ENCODE results near the gene DTD2. TPM values are rescaled to one million over a fixed set of nuclear protein-coding genes. Genes with fewer than 3 reads are reported as not detected.
"Not testable (repeated sequence)": the region's sequence is repeated elsewhere in the genome, so short reads cannot be mapped to it uniquely, and the experiment has no call there.

Gene DTD2
- total and polyA plus RNA-seq, 2 donors (not counting 1 experiment from before 2014, with no cell fraction given), result 25.4 to 40.8 TPM

DNA sequence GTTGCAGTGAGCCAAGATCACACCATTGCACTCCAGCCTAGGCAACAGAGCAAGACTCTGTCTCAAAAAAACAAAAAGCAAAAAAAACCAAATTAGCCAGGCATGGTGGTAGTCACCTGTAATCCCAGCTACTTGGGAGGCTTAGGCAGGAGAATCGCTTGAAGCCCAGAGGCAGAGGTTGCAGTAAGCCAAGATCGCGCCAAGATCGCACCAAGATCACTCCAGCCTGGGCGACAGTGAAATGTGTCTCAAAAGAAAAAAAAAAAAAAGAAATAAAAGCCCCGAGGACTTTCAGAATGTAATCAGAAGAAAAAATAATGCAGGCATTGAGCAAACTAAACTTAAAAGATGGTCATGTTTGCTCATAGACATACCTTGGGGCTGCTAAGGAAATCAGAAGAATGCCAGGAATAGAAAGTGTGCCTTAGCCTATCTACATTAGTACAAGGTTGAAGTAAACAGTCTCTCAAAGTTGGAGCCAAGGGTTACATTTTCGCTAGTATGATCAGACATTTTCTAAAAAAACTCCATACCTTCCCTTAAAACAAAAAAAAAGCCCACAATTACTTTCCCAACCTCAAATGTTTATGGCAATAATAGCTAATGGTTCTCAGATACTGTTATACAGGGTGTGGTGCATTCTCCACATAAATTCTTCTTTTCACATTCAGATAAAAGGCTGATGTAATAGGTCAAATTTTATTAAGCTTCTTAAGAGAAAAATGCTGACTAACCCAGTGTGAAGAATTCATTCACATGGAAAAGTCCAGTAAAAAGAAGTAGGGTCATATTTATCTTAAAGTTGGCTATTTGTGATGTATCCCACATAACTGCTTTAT is 15.8 kb downstream of the DTD2 start:
- Histone ChIP-seq H4K20me1 (ENCODE audit: control insufficient read depth, extremely low read depth, insufficient read depth, low read length) (no peaks in the 10 kb centered on the region), H3K79me2 (ENCODE audit: control insufficient read depth, insufficient read depth, low read length) (no peaks in the 10 kb centered on the region), H3K9ac (ENCODE audit: insufficient read depth, low read length) (no peak overlapping the region), H3K27ac (ENCODE audit: insufficient read depth, low read length) (peak overlapping the region; percentile 17), H3K9me3 (ENCODE audit: control insufficient read depth, insufficient read depth, low read depth, low read length) (no peaks in the 10 kb centered on the region), H2AFZ (ENCODE audit: low read length) (peak overlapping the region; percentile 34), H3K4me2 (ENCODE audit: extremely low read depth, insufficient read depth, low read length) (no peak overlapping the region), H3K36me3 (ENCODE audit: control insufficient read depth, insufficient read depth, low read length) (no peaks in the 10 kb centered on the region), H3K27me3 (ENCODE audit: control insufficient read depth, insufficient read depth, low read length) (no peaks in the 10 kb centered on the region), H3K4me1 (ENCODE audit: control insufficient read depth, extremely low read depth, insufficient read depth, low read length) (peaks cover 3% of the 10 kb centered on the region), H3K4me3 (replicated peaks in 1 of 4; ENCODE audit: control extremely low read depth in 1 of 4, insufficient read depth in 1 of 4, low read depth in 3 of 4, low read length in 4 of 4) (no peak overlapping the region)
- peak; percentile 67 to 92 for DNase-seq (ENCODE audit: low read depth in 2 of 2)
- TF ChIP-seq EZH2 (IDR thresholded peaks at IDR 0.05; ENCODE audit: low read length, missing control alignments), result no peak
- TF ChIP-seq, protein P1, sequence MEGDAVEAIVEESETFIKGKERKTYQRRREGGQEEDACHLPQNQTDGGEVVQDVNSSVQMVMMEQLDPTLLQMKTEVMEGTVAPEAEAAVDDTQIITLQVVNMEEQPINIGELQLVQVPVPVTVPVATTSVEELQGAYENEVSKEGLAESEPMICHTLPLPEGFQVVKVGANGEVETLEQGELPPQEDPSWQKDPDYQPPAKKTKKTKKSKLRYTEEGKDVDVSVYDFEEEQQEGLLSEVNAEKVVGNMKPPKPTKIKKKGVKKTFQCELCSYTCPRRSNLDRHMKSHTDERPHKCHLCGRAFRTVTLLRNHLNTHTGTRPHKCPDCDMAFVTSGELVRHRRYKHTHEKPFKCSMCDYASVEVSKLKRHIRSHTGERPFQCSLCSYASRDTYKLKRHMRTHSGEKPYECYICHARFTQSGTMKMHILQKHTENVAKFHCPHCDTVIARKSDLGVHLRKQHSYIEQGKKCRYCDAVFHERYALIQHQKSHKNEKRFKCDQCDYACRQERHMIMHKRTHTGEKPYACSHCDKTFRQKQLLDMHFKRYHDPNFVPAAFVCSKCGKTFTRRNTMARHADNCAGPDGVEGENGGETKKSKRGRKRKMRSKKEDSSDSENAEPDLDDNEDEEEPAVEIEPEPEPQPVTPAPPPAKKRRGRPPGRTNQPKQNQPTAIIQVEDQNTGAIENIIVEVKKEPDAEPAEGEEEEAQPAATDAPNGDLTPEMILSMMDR (conservative IDR thresholded peaks at IDR 0.05 in 1 of 2, IDR thresholded peaks at IDR 0.05 in 1 of 2; ENCODE audit: low read depth in 1 of 2, low read length in 2 of 2), result no peak

DNA sequence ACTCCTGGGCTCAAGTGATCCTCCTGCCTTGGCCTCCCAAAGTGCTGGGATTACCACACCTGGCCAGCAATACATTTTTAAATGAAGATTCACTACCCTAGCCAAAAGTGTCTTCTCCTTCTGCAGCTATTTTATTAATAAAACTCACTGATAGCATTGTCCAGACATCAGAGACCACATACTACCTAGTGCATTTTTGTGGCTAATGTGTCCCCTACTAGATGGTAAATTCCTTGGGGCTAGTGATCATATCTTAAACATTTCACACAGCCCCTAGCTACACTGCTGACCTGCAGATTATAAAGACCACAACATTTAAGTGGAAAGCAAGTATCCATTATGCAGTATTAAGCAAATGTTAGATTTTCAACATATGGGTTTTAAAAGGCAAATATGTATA is 17.0 kb downstream of the DTD2 start:
- TF ChIP-seq, protein P1 (conservative IDR thresholded peaks at IDR 0.05 in 1 of 2, IDR thresholded peaks at IDR 0.05 in 1 of 2; ENCODE audit: low read depth in 1 of 2, low read length in 2 of 2), result no peak
- TF ChIP-seq EZH2 (IDR thresholded peaks at IDR 0.05; ENCODE audit: low read length, missing control alignments), result no peak
- Histone ChIP-seq H3K36me3 (ENCODE audit: control insufficient read depth, insufficient read depth, low read length) (no peaks in the 10 kb centered on the region), H2AFZ (ENCODE audit: low read length) (no peak overlapping the region), H3K4me2 (ENCODE audit: extremely low read depth, insufficient read depth, low read length) (no peak overlapping the region), H3K4me1 (ENCODE audit: control insufficient read depth, extremely low read depth, insufficient read depth, low read length) (peaks cover 3% of the 10 kb centered on the region), H3K79me2 (ENCODE audit: control insufficient read depth, insufficient read depth, low read length) (no peaks in the 10 kb centered on the region), H3K9me3 (ENCODE audit: control insufficient read depth, insufficient read depth, low read depth, low read length) (no peaks in the 10 kb centered on the region), H3K27ac (ENCODE audit: insufficient read depth, low read length) (no peak overlapping the region), H3K4me3 (replicated peaks in 1 of 4; ENCODE audit: control extremely low read depth in 1 of 4, insufficient read depth in 1 of 4, low read depth in 3 of 4, low read length in 4 of 4) (no peak overlapping the region), H3K27me3 (ENCODE audit: control insufficient read depth, insufficient read depth, low read length) (no peaks in the 10 kb centered on the region), H3K9ac (ENCODE audit: insufficient read depth, low read length) (no peak overlapping the region), H4K20me1 (ENCODE audit: control insufficient read depth, extremely low read depth, insufficient read depth, low read length) (no peaks in the 10 kb centered on the region)
- DNase-seq (ENCODE audit: low read depth in 2 of 2), result peak in 1 of 2 donors; percentile 66

DNA sequence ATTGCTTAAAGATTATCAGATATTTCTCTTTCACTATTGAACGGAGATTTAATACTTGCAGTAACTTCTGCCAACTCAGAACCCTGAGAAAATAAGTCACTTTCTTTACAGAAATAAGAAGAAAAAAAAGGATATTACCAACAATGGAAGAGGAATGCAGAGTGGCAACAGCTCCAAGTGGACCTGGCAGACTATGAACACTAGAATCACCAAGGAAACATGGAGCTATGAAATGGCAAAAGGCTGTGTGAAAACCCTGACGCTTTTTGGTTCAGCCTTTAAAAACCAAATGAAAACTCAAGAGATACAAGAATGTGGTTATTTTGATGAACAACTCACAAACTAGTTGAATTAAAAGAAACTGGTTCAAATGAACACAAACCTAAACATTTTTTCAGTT is 17.7 kb downstream of the DTD2 start:
- no peaks in the 10 kb centered on the region for H3K79me2 ChIP-seq (ENCODE audit: control insufficient read depth, insufficient read depth, low read length)
- no peaks in the 10 kb centered on the region for H4K20me1 ChIP-seq (ENCODE audit: control insufficient read depth, extremely low read depth, insufficient read depth, low read length)
- H3K9me3 ChIP-seq (ENCODE audit: control insufficient read depth, insufficient read depth, low read depth, low read length), result no peaks in the 10 kb centered on the region
- H3K27me3 ChIP-seq (ENCODE audit: control insufficient read depth, insufficient read depth, low read length), result no peaks in the 10 kb centered on the region
- TF ChIP-seq, protein P1 (conservative IDR thresholded peaks at IDR 0.05 in 1 of 2, IDR thresholded peaks at IDR 0.05 in 1 of 2; ENCODE audit: low read depth in 1 of 2, low read length in 2 of 2), result no peak
- no peak for TF ChIP-seq EZH2 (IDR thresholded peaks at IDR 0.05; ENCODE audit: low read length, missing control alignments)
- no peaks in the 10 kb centered on the region for H3K36me3 ChIP-seq (ENCODE audit: control insufficient read depth, insufficient read depth, low read length)
- no peak overlapping the region for H3K4me3 ChIP-seq (replicated peaks in 1 of 4; ENCODE audit: control extremely low read depth in 1 of 4, insufficient read depth in 1 of 4, low read depth in 3 of 4, low read length in 4 of 4)
- no peak overlapping the region for H3K4me2 ChIP-seq (ENCODE audit: extremely low read depth, insufficient read depth, low read length)
- H3K27ac ChIP-seq (ENCODE audit: insufficient read depth, low read length), result no peak overlapping the region
- no peak overlapping the region for H3K9ac ChIP-seq (ENCODE audit: insufficient read depth, low read length)
- H2AFZ ChIP-seq (ENCODE audit: low read length), result no peak overlapping the region
- DNase-seq (ENCODE audit: low read depth in 2 of 2), result peak in 1 of 2 donors; percentile 55
- H3K4me1 ChIP-seq (ENCODE audit: control insufficient read depth, extremely low read depth, insufficient read depth, low read length), result peaks cover 3% of the 10 kb centered on the region

DNA sequence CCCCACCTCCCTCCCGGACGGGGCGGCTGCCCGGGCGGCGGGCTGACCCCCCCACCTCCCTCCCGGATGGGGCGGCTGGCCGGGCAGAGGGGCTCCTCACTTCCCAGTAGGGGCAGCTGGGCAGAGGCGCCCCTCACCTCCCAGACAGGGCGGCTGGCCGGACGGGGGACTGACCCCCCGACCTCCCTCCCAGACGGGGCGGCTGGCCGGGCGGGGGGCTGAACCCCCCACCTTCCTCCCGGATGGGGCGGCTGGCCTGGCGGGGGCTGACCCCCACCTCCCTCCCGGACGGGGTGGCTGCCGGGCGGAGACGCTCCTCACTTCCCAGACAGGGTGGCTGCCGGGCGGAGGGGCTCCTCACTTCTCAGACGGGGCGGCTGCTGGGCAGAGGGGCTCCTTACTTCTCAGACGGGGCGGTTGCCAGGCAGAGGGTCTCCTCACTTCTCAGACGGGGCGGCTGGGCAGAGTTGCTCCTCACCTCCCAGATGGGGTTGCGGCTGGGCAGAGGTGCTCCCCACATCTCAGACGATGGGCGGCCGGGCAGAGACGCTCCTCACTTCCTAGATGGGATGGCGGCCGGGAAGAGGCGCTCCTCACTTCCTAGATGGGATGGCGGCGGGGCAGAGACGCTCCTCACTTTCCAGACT is 20.1 kb downstream of the DTD2 start:
- not testable (repeated sequence) for H3K9ac ChIP-seq (ENCODE audit: insufficient read depth, low read length); DNase-seq (ENCODE audit: low read depth in 2 of 2); H3K9me3 ChIP-seq (ENCODE audit: control insufficient read depth, insufficient read depth, low read depth, low read length); H3K4me3 ChIP-seq (replicated peaks in 1 of 4; ENCODE audit: control extremely low read depth in 1 of 4, insufficient read depth in 1 of 4, low read depth in 3 of 4, low read length in 4 of 4); H3K4me2 ChIP-seq (ENCODE audit: extremely low read depth, insufficient read depth, low read length); H3K27ac ChIP-seq (ENCODE audit: insufficient read depth, low read length); H3K79me2 ChIP-seq (ENCODE audit: control insufficient read depth, insufficient read depth, low read length); H3K36me3 ChIP-seq (ENCODE audit: control insufficient read depth, insufficient read depth, low read length); H3K27me3 ChIP-seq (ENCODE audit: control insufficient read depth, insufficient read depth, low read length); H3K4me1 ChIP-seq (ENCODE audit: control insufficient read depth, extremely low read depth, insufficient read depth, low read length); H2AFZ ChIP-seq (ENCODE audit: low read length); H4K20me1 ChIP-seq (ENCODE audit: control insufficient read depth, extremely low read depth, insufficient read depth, low read length)

All from fibroblast of lung (primary cell).